GM18951 (cell line): ENCODE data around the gene SDR42E1.

Experiments used
- POLR2A ChIP-seq: IDR thresholded peaks from 4 replicates; pipeline ENCODE4 v1.6.1; 2011; ENCODE audit warnings: mild to moderate bottlenecking; ENCODE audit not compliant: insufficient read length, insufficient read depth; ENCODE audit errors: extremely low read depth
- in situ Hi-C: fragments of 300-500 bp; cut with MboI; formaldehyde crosslinking; loops from one replicate; pipeline ENCODE4 v1.12.0; 2022; ENCODE audit warnings: low sequenced_read_pairs, mixed read lengths, inconsistent platforms; ENCODE audit not compliant: unreplicated experiment

Gene SDR42E1

GRCh38 chr16:82011199-82011641 lies at the start of gene SDR42E1:
TSS of gene SDR42E1 (minus strand) at chr16:82011470. CDS start at chr16:82000858, 10,612 bp downstream.
- peak; percentile 59 for TF ChIP-seq POLR2A
- in situ Hi-C loops: no loop called here

GRCh38 chr16:82059983-82060421 lies 48.7 kb upstream of the SDR42E1 start:
- TF ChIP-seq POLR2A: no peak
- in situ Hi-C loops: no loop called here

DNA sequence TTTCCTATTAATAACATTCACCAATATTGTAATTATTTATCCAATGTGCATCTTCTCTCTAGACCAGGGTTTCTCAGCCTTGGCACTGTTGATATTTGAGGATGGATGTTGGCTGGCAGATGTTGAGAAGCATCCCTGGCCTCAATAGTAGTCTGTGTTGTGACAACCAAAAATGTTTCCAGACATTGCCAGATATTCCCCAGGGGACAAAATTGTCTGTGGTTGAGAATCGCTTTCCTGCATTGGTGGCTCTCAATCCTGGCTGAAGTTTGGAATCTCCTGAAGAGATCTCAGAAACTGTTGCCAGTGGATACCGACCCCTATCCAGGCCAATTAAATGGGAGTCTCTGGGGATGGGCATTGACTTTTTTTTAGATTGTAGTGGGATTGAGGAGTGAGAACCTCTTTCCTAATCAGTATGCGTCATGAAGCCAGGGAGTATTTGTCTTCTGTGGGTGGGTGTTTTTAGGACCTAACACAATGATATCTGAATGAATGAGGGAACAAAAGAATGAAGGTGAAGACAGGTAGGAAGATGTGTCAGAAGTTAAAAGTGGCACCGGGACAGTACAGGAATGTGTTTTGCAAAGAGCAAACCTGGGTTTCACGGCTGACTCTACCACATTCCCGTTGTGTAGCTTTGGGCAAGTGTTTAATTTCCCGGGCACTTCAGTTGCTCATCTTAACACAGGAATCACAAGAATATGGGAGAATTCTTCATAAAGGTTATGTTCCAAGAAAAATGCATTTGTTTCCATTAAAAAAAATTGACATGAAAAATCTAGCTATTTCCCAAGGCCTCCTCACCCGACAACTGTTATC lies 48.1 kb upstream of the SDR42E1 start:
- in situ Hi-C loops: no loop called here
- TF ChIP-seq POLR2A: no peak

GRCh38 chr16:82056550-82056896 lies 45.3 kb upstream of the SDR42E1 start:
- in situ Hi-C loops: no loop called here
- no peak for TF ChIP-seq POLR2A

- in situ Hi-C loops: no loop called here
- TF ChIP-seq POLR2A: no peak
Observed at GRCh38 chr16:82055728-82056549, 44.7 kb upstream of the SDR42E1 start.

GRCh38 chr16:82055117-82055516 lies 43.8 kb upstream of the SDR42E1 start:
- no peak for TF ChIP-seq POLR2A
- in situ Hi-C loops: no loop called here

DNA sequence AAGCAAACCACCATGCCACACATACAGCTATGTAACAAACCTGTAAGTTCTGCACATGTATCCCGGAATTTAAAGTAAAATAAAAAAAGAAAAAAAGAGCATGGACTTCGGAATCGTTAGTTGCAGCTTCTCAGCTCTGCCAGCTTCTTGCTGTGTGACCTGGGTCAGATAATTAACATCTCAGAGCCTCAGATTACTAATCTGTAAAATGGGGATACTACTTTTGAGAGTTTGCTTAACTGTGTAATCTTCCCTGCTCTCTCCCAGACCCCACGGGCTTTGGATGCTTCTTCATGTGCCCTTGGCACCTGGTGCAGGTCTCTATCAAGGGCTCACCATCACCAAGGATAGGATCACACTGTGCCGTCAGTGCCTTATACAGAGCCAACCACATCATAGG lies 40.4 kb upstream of the SDR42E1 start:
- in situ Hi-C loops: no loop called here
- no peak for TF ChIP-seq POLR2A

DNA sequence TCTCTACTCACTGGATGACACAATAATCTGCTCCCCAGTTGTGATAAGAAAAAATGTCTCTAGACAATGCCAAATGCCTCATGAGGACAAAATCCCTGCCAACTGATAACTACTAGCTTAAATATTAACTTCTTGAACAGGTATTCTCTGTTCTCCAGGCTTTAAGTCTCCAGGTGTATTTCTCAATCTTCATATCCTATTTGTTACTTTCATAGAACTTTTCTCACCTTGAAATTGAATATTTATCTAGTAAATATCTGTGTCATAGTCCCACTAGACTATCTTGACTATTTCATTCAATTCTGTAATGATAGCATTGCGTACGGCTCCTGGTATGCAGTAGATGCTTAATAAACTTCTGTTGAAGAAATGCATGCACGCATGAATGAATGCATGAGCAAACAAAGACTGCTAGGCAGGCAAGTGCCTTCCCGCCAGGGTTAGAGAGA lies 39.7 kb upstream of the SDR42E1 start:
- in situ Hi-C loops: no loop called here
- TF ChIP-seq POLR2A: no peak

DNA sequence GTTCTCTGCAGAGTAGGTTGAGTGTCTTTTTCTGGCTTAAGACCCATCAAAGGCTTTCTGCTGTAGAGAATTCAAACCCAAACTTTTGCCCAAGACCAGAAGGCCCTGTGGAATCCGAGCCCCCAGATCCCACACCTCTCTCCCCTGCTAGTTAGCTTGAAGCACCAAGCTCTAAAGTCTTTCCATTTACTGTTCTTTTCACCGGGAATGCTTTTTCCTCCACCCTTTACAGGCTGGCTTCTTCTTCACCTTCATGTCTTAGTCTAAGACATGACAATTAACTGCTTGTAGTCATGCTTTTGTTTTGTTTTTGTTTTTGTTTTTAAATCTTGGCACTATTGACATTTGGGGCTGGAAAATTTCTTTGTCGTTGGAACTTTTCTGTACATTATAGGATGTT lies 39.2 kb upstream of the SDR42E1 start:
- no peak for TF ChIP-seq POLR2A
- in situ Hi-C loops: no loop called here

GRCh38 chr16:82049484-82049883 lies 38.2 kb upstream of the SDR42E1 start:
- in situ Hi-C loops: no loop called here

GRCh38 chr16:82047787-82048186 lies 36.5 kb upstream of the SDR42E1 start:
- no peak for TF ChIP-seq POLR2A
- in situ Hi-C loops: no loop called here

More at GRCh38 chr16:82049484-82049883, 38.2 kb upstream of the SDR42E1 start:
- no peak for TF ChIP-seq POLR2A

- TF ChIP-seq POLR2A: no peak
- in situ Hi-C loops: no loop called here
Observed at GRCh38 chr16:82047374-82047773, 36.1 kb upstream of the SDR42E1 start.

DNA sequence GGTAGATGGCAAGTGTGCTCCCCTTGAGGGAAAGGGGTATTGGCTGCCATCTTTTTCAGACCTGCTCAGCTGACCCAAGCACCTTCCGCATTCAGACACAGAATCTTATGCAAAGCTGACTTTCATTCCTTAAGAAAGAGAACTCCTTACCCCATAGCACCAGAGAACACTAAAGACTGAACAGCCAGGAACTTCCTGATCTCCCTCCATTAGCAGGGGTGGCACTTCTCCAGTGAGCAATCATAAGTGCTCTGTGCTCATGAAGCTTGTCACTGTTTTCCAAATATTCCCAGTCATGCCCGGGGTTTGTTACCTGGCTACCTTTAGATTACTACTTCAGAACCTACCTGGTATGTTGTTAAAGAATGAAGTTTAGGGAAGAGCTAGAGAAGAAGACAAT lies 35.7 kb upstream of the SDR42E1 start:
- no peak for TF ChIP-seq POLR2A
- in situ Hi-C loops: no loop called here
